NCI-H345 treated with DMSO at 0.1 percent for 48 hours (cell line): Measurements from ENCODE around the gene CKMT2.

Source experiments
- DNase-seq: peaks from one replicate; lab custom pipeline; 2025; ENCODE audit not compliant: unreplicated experiment; lab: John Stamatoyannopoulos, UW

Gene CKMT2

DNA sequence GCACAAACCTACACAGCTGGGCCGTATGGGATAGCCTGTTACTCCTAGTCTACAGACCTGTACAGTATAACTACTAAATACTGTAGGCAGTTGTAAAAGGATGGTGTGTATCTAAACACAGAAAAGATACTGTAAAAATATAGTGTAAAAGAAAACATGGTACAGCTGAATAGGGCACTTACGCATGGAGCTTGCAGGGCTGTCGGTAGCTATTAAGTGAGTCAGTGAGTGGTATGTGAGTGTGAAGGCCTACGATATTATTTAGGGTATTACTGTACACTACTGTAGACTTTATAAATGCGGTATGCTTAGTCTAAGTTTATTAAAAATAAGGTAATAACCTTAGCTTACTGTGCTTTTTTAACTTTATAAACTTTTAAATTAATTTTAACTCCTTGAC is 69.5 kb downstream of the CKMT2 start:
- no peak for DNase-seq

DNA sequence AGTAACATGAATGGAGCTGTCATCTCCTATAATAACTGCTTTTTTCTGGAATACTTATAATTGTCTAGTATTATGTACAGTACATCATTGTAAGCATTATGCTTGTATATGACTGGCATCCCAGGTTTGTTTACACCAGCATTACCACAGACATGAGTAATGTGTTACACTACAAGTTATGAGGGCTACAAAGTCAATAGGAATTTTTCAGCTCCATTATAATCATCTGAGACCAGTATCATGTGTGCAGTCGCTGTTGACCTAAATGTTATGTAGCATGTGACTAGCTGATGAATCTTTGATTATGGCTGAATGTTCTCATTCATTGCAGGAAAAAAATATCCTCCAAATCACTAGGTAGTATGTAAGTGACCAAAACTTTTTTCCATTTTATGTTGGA is 70.4 kb downstream of the CKMT2 start:
- DNase-seq, result no peak

DNA sequence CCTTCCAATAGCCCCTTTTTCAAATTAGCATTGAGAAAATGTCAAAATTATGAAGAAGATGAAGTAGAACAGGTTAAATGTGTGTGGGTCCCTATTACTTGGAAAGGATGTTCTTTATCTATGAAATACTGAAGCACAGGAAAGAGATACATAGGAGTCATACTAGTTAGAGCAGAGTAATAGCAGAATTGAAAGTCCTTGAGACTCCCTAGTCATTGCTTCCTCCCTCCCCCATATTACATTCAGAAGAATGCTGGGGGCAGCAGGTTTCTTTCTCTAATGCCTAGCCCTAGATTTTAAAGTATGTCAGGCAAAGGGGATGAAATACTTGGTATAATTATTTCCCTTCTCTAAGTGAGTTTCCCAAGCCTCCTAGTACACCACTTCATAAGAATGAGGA is 72.7 kb downstream of the CKMT2 start:
- no peak for DNase-seq

DNA sequence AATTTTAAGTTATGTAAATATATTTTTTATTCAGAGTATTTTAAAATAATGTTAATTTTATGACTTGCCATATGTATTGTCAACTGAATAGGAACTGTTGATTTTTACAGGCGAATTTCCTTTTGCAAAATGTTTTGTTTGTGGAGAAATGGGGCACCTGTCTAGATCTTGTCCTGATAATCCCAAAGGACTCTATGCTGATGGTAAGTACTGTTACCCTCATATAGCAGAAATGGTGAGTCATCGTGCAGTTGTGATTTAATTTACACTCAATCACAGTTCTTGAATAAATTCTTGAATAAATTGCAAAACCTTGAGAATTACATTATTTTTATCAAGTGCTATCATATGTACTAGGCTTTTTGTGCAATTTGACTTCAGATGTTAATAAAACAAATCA is 75.7 kb downstream of the CKMT2 start:
- DNase-seq, result no peak

DNA sequence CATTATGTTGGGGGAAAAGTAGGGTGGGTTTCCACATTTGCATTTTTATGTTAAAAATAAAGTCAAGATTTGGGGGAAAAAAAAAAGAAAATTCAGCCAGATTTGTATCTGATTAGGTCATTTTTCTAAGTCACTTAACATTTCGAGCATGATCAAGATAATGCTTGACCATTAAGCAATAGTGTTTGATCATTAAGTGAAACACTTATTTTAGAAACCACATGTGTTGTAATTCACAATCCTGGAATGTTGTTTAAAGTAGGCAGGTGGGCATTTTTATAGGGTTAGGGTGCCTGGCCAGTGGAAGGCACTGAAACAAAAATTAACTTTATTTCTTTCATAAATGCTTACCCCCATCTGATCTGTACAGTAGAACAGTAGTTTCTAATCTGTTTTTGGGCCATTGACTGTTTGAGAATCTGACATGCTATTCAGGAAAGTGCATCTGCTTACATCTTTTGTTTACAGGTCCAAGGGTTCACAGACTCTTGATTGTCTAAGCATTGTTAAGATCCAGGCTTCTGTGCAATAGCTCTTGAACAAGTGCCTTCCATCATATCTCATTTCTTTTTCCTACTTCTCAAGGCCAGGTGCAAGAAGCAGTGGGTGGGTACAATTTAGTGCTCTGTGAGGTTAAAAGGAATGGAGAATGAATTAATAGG is 77.4 kb downstream of the CKMT2 start:
- DNase-seq, result no peak

DNA sequence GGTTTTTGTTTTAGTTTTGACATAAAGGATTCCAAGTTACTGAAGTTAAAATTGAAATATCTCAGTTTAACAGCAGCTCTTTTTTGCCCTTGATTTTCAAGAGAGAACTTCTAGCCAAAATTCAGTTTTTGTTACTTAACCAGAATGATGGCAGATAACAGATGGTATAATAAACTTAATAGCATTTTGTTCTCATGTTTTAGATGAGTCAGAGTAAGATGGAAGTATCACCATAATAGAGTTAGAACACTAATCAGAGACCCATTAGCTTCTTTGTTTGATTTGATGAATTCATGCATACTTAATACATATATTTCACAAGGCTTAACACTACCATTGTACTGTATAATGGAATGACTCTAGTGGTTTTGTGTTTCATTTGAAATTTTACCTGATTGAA is 80.2 kb downstream of the CKMT2 start:
- DNase-seq, result no peak

DNA sequence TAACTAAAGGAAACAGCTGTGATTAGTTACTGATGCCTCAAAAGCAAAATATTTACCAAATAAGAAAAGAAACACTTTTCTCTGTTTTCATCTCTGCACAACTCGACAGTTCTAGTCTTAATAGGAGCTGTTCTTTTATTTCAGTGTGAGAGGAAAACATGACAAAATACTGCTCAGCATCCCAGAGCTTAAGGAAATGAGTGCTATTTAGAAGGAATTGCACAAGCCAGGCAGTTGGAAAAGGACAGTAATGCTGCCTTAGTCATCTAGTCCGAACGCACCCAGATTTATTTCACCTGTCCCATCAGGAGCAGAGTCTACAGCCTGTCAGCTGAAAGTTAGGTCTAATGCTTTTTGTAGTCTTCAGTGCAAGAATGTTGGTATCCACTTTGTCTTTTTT is 80.6 kb downstream of the CKMT2 start:
- no peak for DNase-seq

DNA sequence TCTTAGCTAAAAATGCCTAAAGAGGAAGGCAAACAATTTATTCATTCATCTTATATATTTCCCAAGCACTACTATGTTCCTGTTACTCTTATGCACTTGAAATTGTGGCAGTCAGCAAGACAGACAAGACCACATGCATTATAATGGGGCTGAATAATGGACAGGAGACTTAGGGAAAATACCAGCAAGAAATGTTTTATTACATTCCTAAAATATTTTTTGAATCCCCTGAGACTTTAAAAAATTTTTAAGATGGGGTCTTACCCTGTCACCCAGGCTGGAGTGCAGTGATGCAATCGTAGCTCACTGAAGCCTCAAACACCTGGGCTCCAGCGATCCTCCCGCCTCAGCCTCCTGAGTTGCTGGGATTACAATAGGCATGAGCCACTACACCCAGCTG is 81.5 kb downstream of the CKMT2 start:
- no peak for DNase-seq

DNA sequence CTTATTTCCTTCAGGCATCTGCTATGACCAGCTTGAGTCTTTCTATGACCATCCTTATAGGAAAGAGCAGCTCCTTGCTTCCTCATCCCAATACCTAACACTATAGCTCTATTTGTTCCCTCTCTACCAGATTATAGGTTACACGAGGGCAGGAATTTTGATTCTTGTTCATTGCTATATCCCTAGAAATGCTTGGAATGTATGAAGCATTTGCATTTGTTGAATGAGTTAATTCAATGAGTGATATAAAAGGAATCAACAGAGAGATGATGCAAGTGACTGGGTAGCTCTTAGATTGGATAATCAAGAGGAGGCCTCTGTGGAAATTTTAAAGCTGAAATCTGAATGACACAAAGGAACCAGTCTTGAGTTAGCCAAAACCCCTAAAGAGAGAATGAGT is 82.2 kb downstream of the CKMT2 start:
- DNase-seq, result no peak

DNA sequence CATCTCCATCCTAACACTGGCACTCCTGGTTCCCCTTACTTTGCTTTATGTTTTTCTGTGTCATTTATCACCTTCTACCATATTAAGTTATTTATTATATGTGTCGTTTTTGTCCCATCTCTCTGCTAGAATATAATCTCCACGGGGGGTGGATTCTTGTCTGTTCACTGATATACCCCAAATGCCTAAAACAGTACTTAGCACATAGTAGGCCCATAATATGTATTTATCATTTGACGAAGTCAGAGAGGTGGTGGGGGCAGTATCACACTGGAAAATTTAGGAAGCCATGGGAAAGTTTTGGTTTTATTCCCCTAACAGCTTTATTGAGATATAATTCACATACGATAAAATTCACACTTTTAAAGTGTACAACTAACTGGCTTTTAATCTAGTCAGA is 82.7 kb downstream of the CKMT2 start:
- no peak for DNase-seq
